ENCODE measurements around the gene TCN2.

- TF ChIP-seq CTCF (IDR thresholded peaks at IDR 0.05 in 2 of 3, conservative IDR thresholded peaks at IDR 0.05 in 1 of 3; ENCODE audit: borderline replicate concordance in 1 of 3, insufficient read depth in 1 of 3, low read depth in 2 of 3, low read length in 2 of 3) = no peak
- TF ChIP-seq POLR2AphosphoS5 (IDR thresholded peaks at IDR 0.05; ENCODE audit: low read depth, low read length) = no peak
- TF ChIP-seq RAD21 (IDR thresholded peaks at IDR 0.05; ENCODE audit: low read depth) = no peak
- TF ChIP-seq SIN3A (IDR thresholded peaks at IDR 0.05; ENCODE audit: low read depth) = no peak
- no peak for TF ChIP-seq JUND (IDR thresholded peaks at IDR 0.05)
- TF ChIP-seq, protein P1, sequence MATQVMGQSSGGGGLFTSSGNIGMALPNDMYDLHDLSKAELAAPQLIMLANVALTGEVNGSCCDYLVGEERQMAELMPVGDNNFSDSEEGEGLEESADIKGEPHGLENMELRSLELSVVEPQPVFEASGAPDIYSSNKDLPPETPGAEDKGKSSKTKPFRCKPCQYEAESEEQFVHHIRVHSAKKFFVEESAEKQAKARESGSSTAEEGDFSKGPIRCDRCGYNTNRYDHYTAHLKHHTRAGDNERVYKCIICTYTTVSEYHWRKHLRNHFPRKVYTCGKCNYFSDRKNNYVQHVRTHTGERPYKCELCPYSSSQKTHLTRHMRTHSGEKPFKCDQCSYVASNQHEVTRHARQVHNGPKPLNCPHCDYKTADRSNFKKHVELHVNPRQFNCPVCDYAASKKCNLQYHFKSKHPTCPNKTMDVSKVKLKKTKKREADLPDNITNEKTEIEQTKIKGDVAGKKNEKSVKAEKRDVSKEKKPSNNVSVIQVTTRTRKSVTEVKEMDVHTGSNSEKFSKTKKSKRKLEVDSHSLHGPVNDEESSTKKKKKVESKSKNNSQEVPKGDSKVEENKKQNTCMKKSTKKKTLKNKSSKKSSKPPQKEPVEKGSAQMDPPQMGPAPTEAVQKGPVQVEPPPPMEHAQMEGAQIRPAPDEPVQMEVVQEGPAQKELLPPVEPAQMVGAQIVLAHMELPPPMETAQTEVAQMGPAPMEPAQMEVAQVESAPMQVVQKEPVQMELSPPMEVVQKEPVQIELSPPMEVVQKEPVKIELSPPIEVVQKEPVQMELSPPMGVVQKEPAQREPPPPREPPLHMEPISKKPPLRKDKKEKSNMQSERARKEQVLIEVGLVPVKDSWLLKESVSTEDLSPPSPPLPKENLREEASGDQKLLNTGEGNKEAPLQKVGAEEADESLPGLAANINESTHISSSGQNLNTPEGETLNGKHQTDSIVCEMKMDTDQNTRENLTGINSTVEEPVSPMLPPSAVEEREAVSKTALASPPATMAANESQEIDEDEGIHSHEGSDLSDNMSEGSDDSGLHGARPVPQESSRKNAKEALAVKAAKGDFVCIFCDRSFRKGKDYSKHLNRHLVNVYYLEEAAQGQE (IDR thresholded peaks at IDR 0.05; ENCODE audit: low read depth) = no peak
- TF ChIP-seq EZH2phosphoT487 (IDR thresholded peaks at IDR 0.05; ENCODE audit: borderline replicate concordance) = no peak
- TF ChIP-seq, protein P2, sequence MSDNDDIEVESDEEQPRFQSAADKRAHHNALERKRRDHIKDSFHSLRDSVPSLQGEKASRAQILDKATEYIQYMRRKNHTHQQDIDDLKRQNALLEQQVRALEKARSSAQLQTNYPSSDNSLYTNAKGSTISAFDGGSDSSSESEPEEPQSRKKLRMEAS (IDR thresholded peaks at IDR 0.05) = no peak
- no peak for TF ChIP-seq POLR2A (IDR thresholded peaks at IDR 0.05; ENCODE audit: borderline replicate concordance, extremely low read depth, insufficient read depth, insufficient read length)
- TF ChIP-seq CEBPB (IDR thresholded peaks at IDR 0.05; ENCODE audit: low read depth) = no peak
- no peak for TF ChIP-seq TCF7L2 (IDR thresholded peaks at IDR 0.05; ENCODE audit: borderline replicate concordance, extremely low read depth, insufficient read depth, insufficient read length)
These were observed 30.7 kb downstream of the TCN2 start for GRCh38 chr22:30637701-30638114.

Measured in HCT116 (cell line).